Karpas-422 (cell line): ENCODE measurements around the gene CENPN. TPM values are rescaled to one million over a fixed set of nuclear protein-coding genes. Genes with fewer than 3 reads are reported as not detected.

Source experiments
- DNase-seq: peaks from one replicate; pipeline ENCODE4 v3.0.0-alpha.2; 2015
- H2AFZ ChIP-seq: fragments of 200-600 bp; sonication (generic); 2 replicates; pipeline ENCODE4 v1.6.1; 2014; ENCODE audit warnings: antibody characterized with exemption, low read length, mixed read lengths
- H3K27ac ChIP-seq: fragments of 200-600 bp; sonication (generic); 2 replicates; pipeline ENCODE4 v1.5.1; 2014; ENCODE audit warnings: mild to moderate bottlenecking, low read length, moderate library complexity
- H3K27me3 ChIP-seq: fragments of 200-600 bp; sonication (generic); 2 replicates; pipeline ENCODE4 v1.6.1; 2014; ENCODE audit warnings: low read length, mixed read lengths
- H3K36me3 ChIP-seq: fragments of 200-600 bp; sonication (generic); 2 replicates; pipeline ENCODE4 v1.6.1; 2014; ENCODE audit warnings: low read length, mixed read lengths; ENCODE audit not compliant: insufficient read depth
- H3K4me1 ChIP-seq: fragments of 200-600 bp; sonication (generic); 2 replicates; pipeline ENCODE4 v1.6.1; 2014; ENCODE audit warnings: mild to moderate bottlenecking, low read length, mixed read lengths
- H3K4me2 ChIP-seq: fragments of 200-600 bp; sonication (generic); 2 replicates; pipeline ENCODE4 v1.6.1; 2014; ENCODE audit warnings: low read length, low read depth, mild to moderate bottlenecking; ENCODE audit not compliant: poor library complexity, severe bottlenecking
- H3K4me3 ChIP-seq: fragments of 200-600 bp; sonication (generic); 2 replicates; pipeline ENCODE4 v1.5.1; 2014; ENCODE audit warnings: mild to moderate bottlenecking, antibody characterized with exemption, low read length, mixed read lengths
- H3K79me2 ChIP-seq: fragments of 200-600 bp; sonication (generic); 2 replicates; pipeline ENCODE4 v1.6.1; 2014; ENCODE audit warnings: mild to moderate bottlenecking, low read length, mixed read lengths
- H3K9ac ChIP-seq: fragments of 200-600 bp; sonication (generic); 2 replicates; pipeline ENCODE4 v1.6.0; 2014; ENCODE audit warnings: low read length
- H3K9me2 ChIP-seq: fragments of 200-600 bp; sonication (generic), shearing (Covaris generic); replicated peaks from 2 replicates; pipeline ENCODE4 v1.6.0; 2014; ENCODE audit warnings: mild to moderate bottlenecking, low read length, moderate library complexity; ENCODE audit not compliant: insufficient read depth
- H3K9me3 ChIP-seq: fragments of 300-700, 200-600 bp; sonication (generic); 2 replicates; pipeline ENCODE4 v1.6.1; 2014; ENCODE audit warnings: low read length, mixed read lengths
- H4K20me1 ChIP-seq: fragments of 200-600 bp; sonication (generic); 2 replicates; pipeline ENCODE4 v1.6.1; 2014; ENCODE audit warnings: mild to moderate bottlenecking, antibody characterized with exemption, low read length, low read depth; ENCODE audit not compliant: insufficient read depth
- total RNA-seq: library from RNA; depleted of rRNA; stranded (reverse); fragments of >200 nt; shearing (Covaris generic); gene quantifications from 2 replicates; pipeline ENCODE4 v1.2.3, GENCODE V29; 2014; ENCODE audit warnings: low replicate concordance

The CENPN gene
- total RNA-seq, 1 experiment from 2014 or later: 24.4 TPM

- no peaks in the 10 kb centered on the region for H3K27me3 ChIP-seq
- H3K9me3 ChIP-seq: no peaks in the 10 kb centered on the region
- no peaks in the 10 kb centered on the region for H3K36me3 ChIP-seq
- H4K20me1 ChIP-seq: no peaks in the 10 kb centered on the region
- H3K9me2 ChIP-seq: no peaks in the 10 kb centered on the region
- H3K4me3 ChIP-seq: no peak overlapping the region
- no peak overlapping the region for H2AFZ ChIP-seq
- DNase-seq: no peak
- peaks cover 93% of the 10 kb centered on the region for H3K79me2 ChIP-seq
- H3K4me2 ChIP-seq: no peak overlapping the region
- peak overlapping the region; percentile 6; the same call in 1 of the 2 replicates for H3K27ac ChIP-seq
- no peak overlapping the region for H3K9ac ChIP-seq
- H3K4me1 ChIP-seq: peaks cover 30% of the 10 kb centered on the region
Measured at GRCh38 chr16:80986557-80986956, 20.5 kb upstream of the CENPN start.

GRCh38 chr16:80988756-80989155 is 18.3 kb upstream of the CENPN start:
- Histone ChIP-seq H3K9me3 (no peaks in the 10 kb centered on the region), H3K27ac (no peak overlapping the region), H2AFZ (no peak overlapping the region), H3K27me3 (no peaks in the 10 kb centered on the region), H3K4me2 (no peak overlapping the region), H4K20me1 (no peaks in the 10 kb centered on the region), H3K4me3 (no peak overlapping the region), H3K79me2 (peaks cover 96% of the 10 kb centered on the region), H3K9me2 (no peaks in the 10 kb centered on the region), H3K9ac (no peak overlapping the region), H3K4me1 (peaks cover 30% of the 10 kb centered on the region), H3K36me3 (no peaks in the 10 kb centered on the region; the same call in 1 of the 2 replicates)
- DNase-seq: no peak

GRCh38 chr16:80989801-80990200 is 17.2 kb upstream of the CENPN start:
- H3K36me3 ChIP-seq: no peaks in the 10 kb centered on the region; the same call in 1 of the 2 replicates
- H3K9me2 ChIP-seq: no peaks in the 10 kb centered on the region
- no peak overlapping the region for H3K4me2 ChIP-seq
- H4K20me1 ChIP-seq: no peaks in the 10 kb centered on the region
- no peak overlapping the region for H3K9ac ChIP-seq
- H3K4me1 ChIP-seq: peaks cover 32% of the 10 kb centered on the region
- DNase-seq: no peak
- no peak overlapping the region for H3K4me3 ChIP-seq
- peaks cover 97% of the 10 kb centered on the region for H3K79me2 ChIP-seq
- H3K9me3 ChIP-seq: no peaks in the 10 kb centered on the region
- no peak overlapping the region for H3K27ac ChIP-seq
- H3K27me3 ChIP-seq: no peaks in the 10 kb centered on the region
- H2AFZ ChIP-seq: no peak overlapping the region

- H3K4me2 ChIP-seq: no peak overlapping the region
- H3K4me3 ChIP-seq: no peak overlapping the region
- H3K27ac ChIP-seq: no peak overlapping the region
- peaks cover 34% of the 10 kb centered on the region for H3K4me1 ChIP-seq
- no peaks in the 10 kb centered on the region for H3K9me3 ChIP-seq
- no peaks in the 10 kb centered on the region for H3K27me3 ChIP-seq
- peaks cover 98% of the 10 kb centered on the region for H3K79me2 ChIP-seq
- H3K9me2 ChIP-seq: no peaks in the 10 kb centered on the region
- no peak overlapping the region for H3K9ac ChIP-seq
- peaks cover 1% of the 10 kb centered on the region; the same call in 1 of the 2 replicates for H3K36me3 ChIP-seq
- H4K20me1 ChIP-seq: no peaks in the 10 kb centered on the region
- no peak overlapping the region for H2AFZ ChIP-seq
- DNase-seq: no peak
Measured at GRCh38 chr16:80990577-80990976, 16.4 kb upstream of the CENPN start.

- Histone ChIP-seq H3K9me3 (no peaks in the 10 kb centered on the region), H3K4me2 (no peak overlapping the region), H3K9me2 (no peaks in the 10 kb centered on the region), H3K4me1 (peaks cover 38% of the 10 kb centered on the region), H3K27ac (no peak overlapping the region), H3K4me3 (no peak overlapping the region), H3K27me3 (no peaks in the 10 kb centered on the region), H4K20me1 (no peaks in the 10 kb centered on the region), H3K9ac (no peak overlapping the region), H3K36me3 (peaks cover 3% of the 10 kb centered on the region; the same call in 1 of the 2 replicates), H3K79me2 (peaks cover 98% of the 10 kb centered on the region), H2AFZ (no peak overlapping the region)
- no peak for DNase-seq
Measured at GRCh38 chr16:80990978-80991377, 16.0 kb upstream of the CENPN start.

GRCh38 chr16:80991792-80992430 is 15.1 kb upstream of the CENPN start:
- Histone ChIP-seq H2AFZ (no peak overlapping the region), H3K4me1 (peaks cover 42% of the 10 kb centered on the region), H3K27me3 (no peaks in the 10 kb centered on the region), H3K9ac (no peak overlapping the region), H3K36me3 (peaks cover 3% of the 10 kb centered on the region; the same call in 1 of the 2 replicates), H3K4me3 (no peak overlapping the region), H3K4me2 (no peak overlapping the region), H3K79me2 (peaks cover 99% of the 10 kb centered on the region), H3K9me2 (no peaks in the 10 kb centered on the region), H3K27ac (no peak overlapping the region), H4K20me1 (no peaks in the 10 kb centered on the region), H3K9me3 (no peaks in the 10 kb centered on the region)
- no peak for DNase-seq

GRCh38 chr16:80992676-80993293 is 14.2 kb upstream of the CENPN start:
- H3K36me3 ChIP-seq: peaks cover 3% of the 10 kb centered on the region; the same call in 1 of the 2 replicates
- no peak overlapping the region for H3K27ac ChIP-seq
- DNase-seq: no peak
- H3K9me3 ChIP-seq: no peaks in the 10 kb centered on the region
- H3K4me1 ChIP-seq: peaks cover 43% of the 10 kb centered on the region
- H3K9ac ChIP-seq: no peak overlapping the region
- no peaks in the 10 kb centered on the region for H3K27me3 ChIP-seq
- H3K4me3 ChIP-seq: no peak overlapping the region
- peaks cover 100% of the 10 kb centered on the region for H3K79me2 ChIP-seq
- H2AFZ ChIP-seq: no peak overlapping the region
- H4K20me1 ChIP-seq: no peaks in the 10 kb centered on the region
- H3K4me2 ChIP-seq: no peak overlapping the region
- no peaks in the 10 kb centered on the region for H3K9me2 ChIP-seq

GRCh38 chr16:80993307-80993706 is 13.7 kb upstream of the CENPN start:
- H3K36me3 ChIP-seq: peaks cover 3% of the 10 kb centered on the region; the same call in 1 of the 2 replicates
- H3K79me2 ChIP-seq: peaks cover 100% of the 10 kb centered on the region
- no peak overlapping the region for H2AFZ ChIP-seq
- no peak overlapping the region for H3K9ac ChIP-seq
- no peaks in the 10 kb centered on the region for H3K9me2 ChIP-seq
- H3K9me3 ChIP-seq: no peaks in the 10 kb centered on the region
- H3K4me1 ChIP-seq: peaks cover 43% of the 10 kb centered on the region
- no peak overlapping the region for H3K27ac ChIP-seq
- no peak overlapping the region for H3K4me2 ChIP-seq
- no peak for DNase-seq
- H3K4me3 ChIP-seq: no peak overlapping the region
- H4K20me1 ChIP-seq: no peaks in the 10 kb centered on the region
- no peaks in the 10 kb centered on the region for H3K27me3 ChIP-seq
